IMR-90 (cell line): ENCODE data around the gene KDM4F.

Experiments
- POLR2A ChIP-seq: IDR thresholded peaks from 2 replicates; pipeline ENCODE4 v1.6.1; 2012; ENCODE audit warnings: mild to moderate bottlenecking, low read depth, low read length
- RAD21 ChIP-seq: IDR thresholded peaks from 2 replicates; pipeline ENCODE4 v1.6.1; 2012; ENCODE audit warnings: low read length, improper control_type of control experiment

GRCh38 chr11:95045812-95046211 is 3.4 kb upstream of the KDM4F start:
- TF ChIP-seq RAD21 (no peak), POLR2A (no peak)
